Gastrocnemius medialis (tissue), 4 donors: Measurements from ENCODE around the gene GPSM3.

ENCODE experiments used
- CTCF ChIP-seq, 5 experiments: fragments of 450-650 bp in 3 of 5; fragments of 200-600 bp in 2 of 5; sonication (generic) in 2 of 5; IDR thresholded peaks in 4 of 5; conservative IDR thresholded peaks in 1 of 5; 1 replicate in 4 of 5; 2 replicates in 1 of 5; pipeline ENCODE4 v1.5.1; 2016 to 2019; ENCODE audit warnings: antibody characterized with exemption in 5 of 5, mild to moderate bottlenecking in 3 of 5, moderate library complexity in 3 of 5
- POLR2A ChIP-seq, 2 donors: fragments of 450-650 bp; IDR thresholded peaks; one replicate each; pipeline ENCODE4 v1.6.1; 2017; ENCODE audit warnings: antibody characterized with exemption in 2 of 2, mild to moderate bottlenecking in 2 of 2, moderate library complexity in 2 of 2

- TF ChIP-seq CTCF (IDR thresholded peaks at IDR 0.05 in 4 of 5, conservative IDR thresholded peaks at IDR 0.05 in 1 of 5), result no peak
- TF ChIP-seq POLR2A (IDR thresholded peaks at IDR 0.05), result no peak
These were observed 45.8 kb downstream of the GPSM3 start for GRCh38 chr6:32146687-32147086.
